ENCODE data around the gene PHF21A.

PHF21A gene

DNA sequence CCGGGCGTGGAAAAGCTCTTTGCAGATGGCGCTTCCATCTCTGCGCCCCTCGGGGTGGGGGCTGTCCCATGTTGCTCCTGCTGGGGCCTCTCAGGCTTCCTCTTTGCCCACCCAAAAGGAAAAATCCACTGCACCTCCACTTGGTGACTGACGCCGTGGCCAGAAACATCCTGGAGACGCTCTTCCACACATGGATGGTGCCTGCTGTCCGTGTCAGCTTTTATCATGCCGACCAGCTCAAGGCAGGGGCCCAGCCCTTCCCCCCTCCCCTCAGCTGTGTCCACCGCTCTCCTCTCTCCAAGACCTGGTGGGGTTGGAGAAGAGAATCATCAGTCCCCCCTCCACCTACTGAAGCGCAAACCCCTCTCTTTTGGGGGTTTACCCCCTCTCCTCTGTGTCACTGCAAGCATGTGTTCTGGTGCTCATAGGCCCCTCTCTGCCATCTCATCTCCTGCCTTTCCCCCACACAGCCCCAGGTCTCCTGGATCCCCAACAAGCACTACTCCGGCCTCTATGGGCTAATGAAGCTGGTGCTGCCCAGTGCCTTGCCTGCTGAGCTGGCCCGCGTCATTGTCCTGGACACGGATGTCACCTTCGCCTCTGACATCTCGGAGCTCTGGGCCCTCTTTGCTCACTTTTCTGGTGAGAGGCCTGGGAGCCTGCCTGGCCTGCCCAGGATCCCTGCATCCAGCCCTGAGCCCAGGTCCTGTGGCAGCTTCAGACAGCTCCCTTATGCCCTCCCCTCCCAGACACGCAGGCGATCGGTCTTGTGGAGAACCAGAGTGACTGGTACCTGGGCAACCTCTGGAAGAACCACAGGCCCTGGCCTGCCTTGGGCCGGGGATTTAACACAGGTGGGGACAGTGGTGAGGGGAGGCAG lies 197.0 kb downstream of the PHF21A start:
- TF ChIP-seq CTCF (IDR thresholded peaks at IDR 0.05; ENCODE audit: low read depth, low read length) = no peak
- DNase-seq (ENCODE audit: extremely low read depth, low read depth) = no peak

- no peak for DNase-seq (ENCODE audit: extremely low read depth, low read depth)
- TF ChIP-seq CTCF (IDR thresholded peaks at IDR 0.05; ENCODE audit: low read depth, low read length) = no peak
Measured at GRCh38 chr11:45922425-45923082, 198.7 kb downstream of the PHF21A start, which contains the start of gene LARGE2. Gene LARGE2 (plus strand): TSS chr11:45922656. CDS start chr11:45922883, 227 bp downstream.

- no peak for TF ChIP-seq CTCF (IDR thresholded peaks at IDR 0.05; ENCODE audit: low read depth, low read length)
- no peak for DNase-seq (ENCODE audit: extremely low read depth, low read depth)
Measured at GRCh38 chr11:45921561-45922424, 199.5 kb downstream of the PHF21A start.

DNA sequence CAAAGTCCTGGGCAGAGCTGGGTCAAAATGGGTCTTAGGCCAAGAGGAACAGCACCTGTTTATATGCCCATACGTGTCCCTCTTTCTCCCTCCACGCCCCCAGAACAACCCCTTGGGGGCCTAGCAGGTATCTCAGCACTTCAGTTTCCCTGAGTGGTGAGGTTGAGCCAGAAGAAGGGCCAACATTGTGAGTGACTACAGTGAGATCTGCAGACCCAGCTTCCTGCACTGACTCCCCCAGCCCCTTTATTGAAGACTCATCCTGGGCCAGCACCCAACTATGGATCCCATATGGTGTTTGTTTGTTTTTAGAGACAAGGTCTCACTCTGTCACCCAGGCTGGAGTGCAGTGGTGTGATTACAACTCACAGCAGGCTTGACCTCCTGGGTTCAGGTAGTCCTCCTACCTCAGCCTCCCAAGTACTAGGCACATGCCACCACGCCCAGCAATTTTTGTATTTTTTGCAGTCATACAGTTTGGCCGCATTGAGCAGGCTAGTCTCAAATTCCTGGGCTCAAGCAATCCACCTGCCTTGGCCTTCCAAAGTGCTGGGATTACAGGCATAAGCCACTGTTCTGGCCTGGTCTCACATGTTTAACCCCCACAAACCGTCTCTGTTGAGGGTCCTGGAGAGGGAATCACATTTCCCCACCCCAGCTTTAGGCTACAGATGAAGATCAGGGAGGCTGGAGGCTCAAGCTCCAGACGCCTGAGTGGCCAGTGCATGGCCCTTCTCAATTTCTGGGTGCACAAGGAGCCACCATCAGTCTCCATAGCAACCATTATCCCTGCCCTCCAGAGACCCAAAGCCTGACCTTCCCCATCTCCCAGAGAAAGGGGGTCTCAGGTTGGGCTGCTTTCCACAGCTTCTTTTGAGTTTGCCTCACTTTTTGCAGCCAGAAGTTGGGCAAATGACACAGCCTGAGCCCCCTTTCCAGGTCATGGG lies 200.4 kb downstream of the PHF21A start:
- DNase-seq (ENCODE audit: extremely low read depth, low read depth) = no peak
- no peak for TF ChIP-seq CTCF (IDR thresholded peaks at IDR 0.05; ENCODE audit: low read depth, low read length)

GRCh38 chr11:45919806-45920530 lies 201.3 kb downstream of the PHF21A start:
- TF ChIP-seq CTCF (IDR thresholded peaks at IDR 0.05; ENCODE audit: low read depth, low read length) = no peak
- no peak for DNase-seq (ENCODE audit: extremely low read depth, low read depth)

All from AG09319 (cell line).